CD4-positive, alpha-beta T cell treated with Interleukin-1 beta for 1 hour (primary cell): ENCODE results near the gene MEGF11.
"Not testable (repeated sequence)": the region's sequence is repeated elsewhere in the genome, so short reads cannot be mapped to it uniquely, and the experiment has no call there.

Experiments used
- DNase-seq, 2 donors: peaks; one replicate each; pipeline ENCODE4 v3.0.0-alpha.2; 2020 to 2022

MEGF11 gene

DNA sequence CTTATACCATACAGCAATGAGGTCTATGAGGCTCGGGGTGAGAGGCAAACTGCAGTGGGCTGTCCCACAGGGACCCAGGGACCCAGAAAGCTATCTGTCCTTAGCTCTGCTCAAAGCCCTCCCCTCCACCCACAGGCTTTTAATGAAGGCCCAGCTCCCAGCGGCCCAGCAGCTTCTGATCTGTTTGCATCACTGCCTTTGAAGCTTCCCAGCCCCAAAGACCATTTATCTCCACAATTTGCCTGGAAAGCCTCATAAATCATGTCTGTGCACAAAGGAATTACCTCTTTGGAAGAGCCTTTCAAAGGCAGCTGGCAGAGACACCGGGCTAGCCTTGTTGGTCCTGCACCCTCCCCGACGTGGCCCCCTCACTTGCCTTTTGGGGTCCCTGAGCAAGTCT lies 260.3 kb downstream of the MEGF11 start:
- DNase-seq, result no peak

DNA sequence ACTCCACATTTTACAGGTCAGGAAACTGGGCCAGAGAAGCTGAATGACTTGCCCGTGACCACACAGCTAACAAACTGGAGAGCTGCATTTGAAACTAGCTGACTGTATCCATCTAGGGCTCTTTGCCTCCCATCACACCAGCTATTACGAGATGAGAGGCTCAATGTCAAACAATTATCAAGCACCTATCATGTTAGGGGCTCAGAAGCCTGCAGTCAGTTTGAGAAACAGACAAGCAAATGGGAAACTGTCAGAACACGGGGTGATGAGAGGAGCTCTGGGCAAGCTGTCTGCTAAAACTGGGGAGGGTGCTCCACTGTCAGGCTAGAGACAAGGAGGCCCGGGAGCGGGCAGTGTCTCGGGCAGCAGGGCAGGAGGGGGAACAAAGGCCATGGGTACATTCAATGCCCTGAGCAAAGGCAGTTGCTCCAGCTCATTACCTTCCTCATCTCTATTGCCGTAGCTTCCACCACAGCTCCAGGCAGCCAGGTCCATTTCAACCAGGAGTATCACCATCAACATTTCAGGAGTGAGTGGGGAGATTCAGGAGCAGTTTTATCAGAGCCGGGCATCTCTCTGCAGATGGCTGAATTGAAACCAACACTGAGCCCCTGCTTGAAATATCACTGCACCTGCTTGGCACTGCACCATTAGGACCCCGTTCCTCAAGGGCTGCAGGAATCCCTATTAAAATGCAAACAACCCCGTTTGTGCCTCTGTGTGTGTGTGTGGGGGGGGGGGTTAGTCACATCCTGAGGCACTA lies 261.6 kb downstream of the MEGF11 start:
- no peak for DNase-seq

DNA sequence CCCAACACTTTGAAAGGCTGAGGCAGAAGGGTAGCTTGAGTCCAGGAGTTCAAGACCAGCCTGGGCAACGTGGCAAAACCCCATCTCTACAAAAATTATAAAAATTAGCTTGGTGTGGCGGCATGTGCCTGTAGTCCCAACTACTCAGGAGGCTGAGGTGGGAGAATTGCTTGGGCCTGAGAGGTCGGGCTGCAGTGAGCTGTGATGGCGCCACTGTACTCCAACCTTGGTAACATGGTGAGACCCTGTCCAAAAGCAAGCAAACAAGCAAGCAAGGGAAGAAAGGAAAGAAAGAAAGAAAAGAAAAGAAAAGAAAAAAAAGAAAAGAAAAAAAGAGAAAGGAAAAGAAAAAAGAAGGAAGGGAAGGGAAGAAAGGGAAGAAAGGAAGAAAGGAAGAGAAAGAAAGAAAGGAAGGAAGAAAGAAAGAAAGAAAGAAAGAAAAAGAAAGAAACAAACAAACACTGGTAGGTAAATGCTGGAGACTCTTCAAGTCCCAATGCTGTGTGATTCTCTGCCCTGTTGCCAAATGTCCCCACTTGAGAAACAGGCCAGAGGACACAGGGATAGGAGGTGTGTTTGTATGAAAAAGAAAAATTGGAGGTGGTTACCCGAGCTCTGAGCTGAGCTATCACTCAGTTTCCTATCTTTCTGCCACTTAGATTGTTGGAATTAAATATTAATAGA lies 263.1 kb downstream of the MEGF11 start:
- no peak for DNase-seq

DNA sequence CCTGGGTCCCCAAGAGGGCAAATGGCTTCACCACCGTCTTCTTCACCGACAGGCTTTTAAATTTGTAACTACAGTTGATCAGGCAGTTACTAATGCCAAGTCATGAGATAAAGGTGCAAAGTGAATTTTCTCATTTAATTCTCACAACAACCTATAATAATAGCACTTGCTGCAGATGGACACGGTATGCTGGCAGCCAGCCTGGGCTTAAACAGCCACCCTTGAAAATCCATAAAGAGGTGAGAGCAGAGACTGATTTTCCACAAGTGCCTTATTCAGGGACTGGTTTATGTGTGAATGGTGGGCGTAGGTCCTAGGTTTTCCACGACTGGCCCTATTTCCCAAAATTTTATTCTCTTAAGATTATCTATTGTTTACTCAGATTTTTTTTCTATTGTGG lies 266.4 kb downstream of the MEGF11 start:
- no peak for DNase-seq

DNA sequence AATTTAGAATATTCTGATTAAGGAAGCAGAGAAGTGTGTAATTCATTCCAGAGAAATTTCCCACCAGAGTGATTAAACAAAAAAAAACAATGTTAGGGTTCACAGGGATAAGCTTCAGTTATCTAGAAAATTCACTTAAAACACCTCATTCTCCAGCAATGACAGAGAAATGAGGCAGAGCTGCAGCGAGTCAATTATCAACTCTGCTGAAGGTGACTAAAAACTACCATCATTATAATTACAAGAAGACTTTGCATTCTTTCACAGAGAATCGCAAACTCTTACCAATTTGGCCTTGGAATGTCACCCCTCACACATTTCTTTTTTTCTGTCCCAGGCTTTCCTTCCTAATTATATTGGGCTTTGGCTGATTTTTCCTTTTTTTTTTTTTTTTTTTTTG lies 267.1 kb downstream of the MEGF11 start:
- no peak for DNase-seq

DNA sequence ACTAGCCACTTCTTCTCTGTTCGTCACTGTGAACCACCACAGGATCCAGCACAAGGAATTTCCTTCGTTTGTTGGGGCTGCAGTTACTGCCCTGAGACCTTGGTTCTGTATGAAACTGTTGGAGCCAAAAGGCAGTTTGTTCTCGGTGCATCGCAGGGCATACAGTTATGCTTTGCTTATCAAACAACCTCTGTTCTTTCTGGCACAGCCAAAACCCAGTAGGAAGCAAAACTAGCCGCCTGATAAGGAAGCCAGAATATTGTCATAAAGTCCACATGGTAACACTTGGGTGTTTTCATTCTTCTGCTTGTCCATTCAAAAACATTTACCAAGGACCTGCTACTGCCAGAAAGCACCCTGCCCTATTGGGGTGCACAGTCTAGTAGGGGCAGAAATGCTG lies 268.2 kb downstream of the MEGF11 start:
- DNase-seq, result no peak

DNA sequence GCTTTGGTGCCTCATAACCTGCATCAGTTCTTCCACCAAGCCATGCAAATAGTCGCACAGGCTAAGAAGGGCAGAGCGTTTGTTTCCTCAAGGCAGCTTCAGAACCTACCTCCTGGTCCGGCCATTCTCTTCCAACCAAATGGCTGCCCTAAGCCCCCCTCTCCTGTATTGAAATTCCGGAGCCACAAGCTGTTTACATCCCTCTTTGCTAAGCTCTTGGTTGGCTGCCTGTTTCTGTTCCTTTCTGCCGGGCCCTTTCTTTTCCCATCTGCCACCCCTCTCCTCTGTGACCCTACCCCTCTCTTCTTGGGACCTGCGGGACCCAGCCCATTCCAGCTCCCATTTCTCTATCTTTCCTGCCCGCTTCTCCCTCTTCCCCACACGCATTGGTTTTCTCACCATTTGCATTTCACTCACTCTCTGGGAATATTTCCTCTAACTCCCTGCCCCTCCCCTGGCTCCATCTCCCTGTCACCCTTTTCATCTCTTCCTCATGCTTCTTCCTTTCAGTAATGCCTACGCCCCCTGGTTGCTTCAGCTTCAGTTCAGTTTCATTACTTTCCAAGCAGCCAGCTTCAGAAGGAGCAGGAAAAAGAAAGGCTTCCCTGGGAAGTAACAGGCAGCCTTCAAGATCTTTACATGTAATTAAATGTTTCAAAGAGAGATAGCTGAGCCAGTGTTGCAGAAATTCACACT lies 270.8 kb downstream of the MEGF11 start:
- DNase-seq, result no peak

DNA sequence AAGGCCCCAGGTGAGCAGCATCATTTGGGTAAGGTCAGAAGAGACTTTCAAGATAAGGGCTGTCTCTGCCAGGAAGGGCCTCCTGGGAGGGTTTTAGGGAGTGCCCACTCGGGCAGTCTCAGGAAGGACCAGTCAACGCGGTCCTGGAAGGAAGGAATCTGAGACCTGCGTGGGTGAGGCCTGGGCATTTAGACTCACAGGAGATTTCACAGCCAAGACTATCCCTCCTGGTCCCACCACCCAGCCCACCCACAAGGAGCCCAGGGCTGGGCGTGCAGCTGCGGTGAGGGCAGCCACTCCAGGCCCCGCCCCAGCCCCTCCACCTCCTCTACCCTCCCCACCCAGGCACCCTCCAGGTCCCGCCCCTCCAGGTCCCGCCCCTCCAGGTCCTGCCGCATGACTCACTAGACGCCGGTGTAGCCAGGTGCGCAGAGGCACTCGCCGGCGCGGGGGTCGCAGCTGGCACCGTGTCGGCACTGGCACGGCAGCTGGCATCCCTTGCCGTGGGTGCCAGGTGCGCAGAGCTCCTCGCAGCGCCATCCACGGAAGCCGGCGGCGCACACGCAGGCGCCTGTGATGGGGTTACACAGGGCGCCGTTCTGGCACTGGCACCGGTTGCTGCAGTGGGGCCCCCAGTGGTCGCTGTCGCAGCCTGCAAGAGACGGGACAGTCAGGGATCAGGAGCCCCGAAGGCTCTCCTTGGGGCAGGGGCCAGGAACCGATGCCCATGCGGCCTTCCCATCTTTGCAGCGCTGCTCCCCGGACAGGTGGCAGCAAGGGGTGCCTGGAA lies 271.5 kb downstream of the MEGF11 start:
- DNase-seq, result peak; percentile 50 to 68

DNA sequence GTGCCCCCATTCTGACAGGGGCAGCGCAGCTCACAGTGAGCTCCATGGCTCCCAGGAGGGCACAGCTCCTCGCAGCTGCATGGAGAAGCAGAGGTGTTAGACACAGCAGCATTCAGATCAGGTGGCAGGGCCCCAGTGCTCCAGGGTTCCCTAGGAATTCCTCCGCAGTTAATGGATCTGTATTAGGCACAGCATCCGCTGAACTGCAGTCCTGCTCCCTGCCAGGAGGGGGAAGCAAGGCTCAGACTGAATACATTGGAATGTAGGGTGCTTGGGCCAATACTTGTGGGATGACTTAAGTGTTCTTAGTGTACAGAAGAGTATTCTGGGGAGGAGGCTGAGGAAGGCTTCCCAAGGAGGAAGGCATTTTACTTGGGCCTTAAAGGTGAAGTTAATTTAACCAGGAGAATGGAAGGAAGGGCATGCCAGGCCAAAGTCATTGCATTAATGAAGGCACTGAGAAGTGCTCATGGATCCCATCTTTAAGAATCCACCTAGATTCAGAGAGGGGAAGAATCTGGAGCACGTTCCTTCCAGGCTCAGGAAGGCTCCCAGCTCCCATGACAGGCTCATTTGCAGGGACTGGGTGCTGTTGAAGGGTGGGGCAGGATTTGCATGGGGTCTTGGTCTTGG lies 272.6 kb downstream of the MEGF11 start:
- DNase-seq, result peak in 1 of 2 donors; percentile 12

DNA sequence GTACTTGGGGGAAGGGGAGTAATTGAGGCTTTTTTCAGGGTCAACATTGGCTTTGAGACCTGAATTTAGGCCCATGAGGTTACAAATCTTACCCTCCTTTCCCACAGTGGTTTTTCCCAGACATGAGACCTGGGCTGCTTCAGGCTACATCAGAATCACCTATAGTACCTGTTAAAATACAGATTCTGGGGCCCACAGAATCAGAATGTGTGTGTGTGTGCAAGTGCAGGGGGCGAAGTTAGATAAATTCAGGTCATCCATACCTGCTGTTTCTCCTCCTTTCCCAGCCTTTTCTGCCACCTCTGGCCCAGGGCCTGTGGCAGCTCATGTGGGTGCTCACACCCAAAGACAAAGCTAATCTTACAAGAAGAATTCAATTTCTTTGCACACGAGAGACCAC lies 273.7 kb downstream of the MEGF11 start:
- no peak for DNase-seq

DNA sequence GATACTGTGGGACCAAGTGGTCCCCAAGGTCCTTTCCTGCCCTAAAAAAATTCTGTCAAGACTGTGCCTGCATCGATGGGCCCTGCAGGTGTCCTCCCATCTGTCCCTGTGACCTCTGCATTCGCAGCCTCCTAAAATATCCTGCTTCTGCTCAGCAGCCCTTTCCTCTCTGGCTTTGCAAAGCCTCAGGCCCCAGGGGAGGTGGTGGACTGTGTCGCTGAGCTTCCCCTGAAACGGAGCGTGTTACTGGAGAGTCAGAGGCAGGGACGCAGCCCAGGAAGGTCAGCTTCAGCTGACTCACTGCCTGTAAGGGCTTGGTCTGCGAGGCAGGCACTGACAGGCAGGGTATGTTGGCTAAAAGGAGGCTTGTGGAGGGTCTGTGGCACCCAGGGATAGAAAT lies 274.2 kb downstream of the MEGF11 start:
- DNase-seq, result no peak

DNA sequence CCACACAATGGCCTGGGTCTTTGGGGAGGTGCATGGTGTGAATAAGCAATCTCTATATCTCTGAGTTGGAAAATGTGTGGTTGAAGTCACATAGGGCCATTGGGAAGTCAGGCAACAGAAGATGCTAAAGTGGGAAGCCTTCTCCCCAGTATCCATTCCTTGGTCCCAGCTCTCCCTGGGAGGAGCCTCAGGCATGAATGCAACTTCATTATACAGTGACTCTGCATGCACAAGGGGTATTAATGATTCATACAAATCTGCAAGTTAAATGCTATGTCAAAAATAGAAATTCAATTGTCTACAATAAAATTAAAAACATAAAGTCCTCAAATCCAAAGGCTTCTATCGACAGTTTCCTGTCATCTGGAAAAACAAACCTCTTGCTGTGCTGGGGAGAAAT lies 275.4 kb downstream of the MEGF11 start:
- no peak for DNase-seq

DNA sequence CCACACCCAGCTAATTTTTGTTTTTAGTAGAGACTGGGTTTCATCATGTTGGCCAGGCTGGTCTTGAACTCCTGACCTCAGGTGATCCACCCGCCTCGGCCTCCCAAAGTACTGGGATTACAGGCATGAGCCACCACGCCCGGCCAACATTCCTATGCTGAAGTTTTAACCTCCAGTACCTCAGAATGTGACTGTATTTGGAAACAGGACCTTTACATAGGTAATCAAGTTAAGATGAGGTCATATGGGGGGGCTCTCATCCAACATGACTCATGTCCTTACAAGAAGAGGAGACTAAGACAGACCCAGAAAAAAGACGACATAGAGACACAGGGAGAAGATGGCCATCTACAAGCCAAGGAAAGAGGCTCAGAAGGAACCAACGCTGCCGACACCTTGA lies 277.4 kb downstream of the MEGF11 start:
- not testable (repeated sequence) for DNase-seq

DNA sequence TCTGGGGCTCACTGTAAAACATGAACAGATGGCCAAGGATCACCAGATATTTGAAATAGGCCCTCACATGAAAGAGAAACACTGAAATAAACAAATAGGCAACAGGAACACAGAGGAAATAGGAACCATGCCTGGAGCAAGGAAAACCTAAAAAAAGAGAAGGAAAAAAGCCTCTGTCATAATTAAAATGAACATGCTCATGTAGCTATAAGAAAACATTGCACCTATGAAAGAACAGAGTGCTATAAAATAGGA lies 281.9 kb downstream of the MEGF11 start:
- no peak for DNase-seq

DNA sequence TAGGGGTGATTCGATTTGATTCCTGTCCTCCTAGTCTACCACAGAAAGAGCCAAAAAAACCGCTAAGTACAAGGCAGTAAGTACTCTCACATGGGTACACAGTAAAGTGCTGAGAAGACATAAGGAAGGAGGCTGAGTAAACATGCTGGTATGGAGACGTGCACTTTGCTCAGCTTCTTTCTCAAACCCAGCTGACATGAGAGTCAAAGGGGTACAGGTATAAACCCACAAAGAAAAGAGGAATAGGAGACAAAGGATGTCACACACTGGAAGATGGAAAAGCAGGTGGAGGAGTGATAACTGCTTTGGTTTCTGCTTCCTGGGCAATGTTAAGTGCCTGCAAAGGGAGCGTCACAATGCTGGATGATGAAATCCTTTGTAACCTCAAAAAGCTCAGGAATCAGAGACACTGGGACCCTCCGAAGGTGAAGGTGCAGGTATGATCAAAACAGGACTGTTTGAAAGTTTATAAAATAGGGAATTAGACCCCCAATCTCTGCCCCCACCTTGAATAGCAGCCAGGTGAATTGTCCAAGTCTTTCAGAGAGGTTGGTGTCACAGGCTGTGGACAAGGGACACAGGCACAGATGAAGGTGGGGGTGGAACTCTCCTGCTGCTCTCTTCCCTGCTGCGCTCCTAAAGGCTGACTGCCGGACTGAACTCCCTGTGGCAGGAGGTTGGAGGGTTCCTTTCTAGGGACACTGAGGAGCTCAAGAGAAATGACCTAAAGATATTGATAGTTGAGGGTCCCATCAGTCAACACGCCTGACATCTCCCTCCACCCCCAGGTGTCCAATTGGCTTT lies 282.4 kb downstream of the MEGF11 start:
- DNase-seq, result no peak

DNA sequence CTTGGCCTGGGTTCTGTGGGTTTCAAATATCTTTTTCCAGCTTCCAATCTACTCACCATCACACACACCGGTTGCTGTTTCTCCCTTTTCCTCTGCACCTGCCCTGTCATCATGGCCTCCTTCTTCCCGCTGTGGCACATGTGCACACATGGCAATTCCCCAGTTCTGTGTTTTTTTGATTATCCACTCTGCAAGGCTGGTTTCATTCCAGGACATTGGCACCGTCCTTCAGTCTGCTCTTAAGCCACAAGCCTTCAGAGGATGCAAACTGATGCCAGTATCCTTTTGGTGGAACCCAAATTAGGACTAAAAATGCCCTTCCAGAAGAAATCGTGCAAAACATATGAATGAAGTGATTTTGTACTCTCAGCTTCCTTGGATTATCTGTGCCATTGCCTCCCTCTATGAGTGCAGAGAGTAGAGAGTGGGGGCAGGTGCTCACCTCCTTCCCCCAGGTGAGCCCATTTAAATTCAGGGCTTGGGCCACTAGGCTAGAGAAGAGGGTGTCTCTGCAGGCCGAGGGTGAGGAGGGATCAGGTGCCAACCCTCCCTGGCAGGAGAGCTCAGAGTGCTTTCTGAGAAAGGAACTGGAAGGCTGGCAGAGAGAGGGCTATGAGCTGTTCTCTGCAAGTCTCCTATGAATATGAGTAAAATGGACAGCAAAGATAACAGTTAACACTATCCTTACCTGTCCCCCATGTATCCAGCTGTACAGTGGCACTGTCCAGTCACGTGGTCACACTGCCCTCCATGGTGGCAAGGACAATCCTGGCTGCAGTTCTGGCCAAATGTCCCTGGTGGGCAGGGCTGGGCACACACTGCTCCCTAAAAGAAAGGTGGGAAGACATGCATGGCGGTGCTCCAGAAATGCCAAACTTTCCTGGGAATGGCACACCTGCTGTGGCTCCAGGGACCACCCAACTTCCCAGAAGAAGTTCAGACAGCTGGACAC lies 283.4 kb downstream of the MEGF11 start:
- no peak for DNase-seq

DNA sequence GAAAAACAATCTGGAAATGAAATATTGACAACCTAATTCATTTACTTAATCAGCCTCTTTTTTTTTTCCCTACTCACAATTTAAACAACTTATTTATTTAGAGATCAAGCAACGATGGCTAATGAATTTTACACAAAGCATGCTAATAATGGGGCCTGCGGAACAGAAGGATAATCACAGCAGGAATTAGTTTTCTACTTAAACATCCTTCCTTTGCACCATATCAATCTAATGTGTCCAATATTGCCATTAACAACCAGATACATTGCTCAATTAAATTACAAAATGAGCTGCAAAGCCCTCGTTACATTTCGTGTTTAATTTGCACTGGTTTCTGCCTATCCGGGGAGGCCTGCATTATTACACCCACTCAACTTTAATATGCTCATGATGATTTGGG lies 285.0 kb downstream of the MEGF11 start:
- DNase-seq, result no peak

DNA sequence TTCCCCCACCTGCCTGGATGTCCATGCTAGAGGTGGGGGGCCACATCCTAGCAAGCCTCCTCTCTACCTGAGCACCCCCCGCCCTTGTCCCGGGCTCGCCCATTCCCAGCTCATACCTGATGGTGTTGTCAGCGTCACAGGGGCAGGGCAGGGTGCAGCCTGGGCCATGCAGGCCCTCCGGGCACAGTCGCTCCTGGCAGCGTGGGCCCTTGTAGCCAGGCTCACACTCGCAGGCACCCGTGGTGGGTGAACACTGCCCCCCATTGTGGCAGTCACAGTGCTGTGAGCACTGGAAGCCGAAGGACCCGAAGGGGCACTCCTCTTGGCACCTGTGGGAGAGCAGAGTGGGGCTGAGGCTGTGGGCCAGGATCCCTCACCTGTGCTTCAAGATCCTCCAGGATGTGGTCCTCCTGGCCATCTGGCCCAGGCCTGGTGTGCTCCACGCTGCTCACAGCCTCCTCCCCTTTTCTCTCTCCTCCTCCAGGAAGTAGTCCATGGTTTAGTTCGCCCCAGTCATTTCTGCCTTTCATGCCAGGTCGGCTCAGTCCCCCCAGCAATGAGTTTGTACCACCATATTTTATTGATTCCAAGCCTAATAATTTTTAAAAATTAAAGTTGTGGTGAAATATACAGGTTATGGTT lies 288.6 kb downstream of the MEGF11 start:
- DNase-seq, result no peak

DNA sequence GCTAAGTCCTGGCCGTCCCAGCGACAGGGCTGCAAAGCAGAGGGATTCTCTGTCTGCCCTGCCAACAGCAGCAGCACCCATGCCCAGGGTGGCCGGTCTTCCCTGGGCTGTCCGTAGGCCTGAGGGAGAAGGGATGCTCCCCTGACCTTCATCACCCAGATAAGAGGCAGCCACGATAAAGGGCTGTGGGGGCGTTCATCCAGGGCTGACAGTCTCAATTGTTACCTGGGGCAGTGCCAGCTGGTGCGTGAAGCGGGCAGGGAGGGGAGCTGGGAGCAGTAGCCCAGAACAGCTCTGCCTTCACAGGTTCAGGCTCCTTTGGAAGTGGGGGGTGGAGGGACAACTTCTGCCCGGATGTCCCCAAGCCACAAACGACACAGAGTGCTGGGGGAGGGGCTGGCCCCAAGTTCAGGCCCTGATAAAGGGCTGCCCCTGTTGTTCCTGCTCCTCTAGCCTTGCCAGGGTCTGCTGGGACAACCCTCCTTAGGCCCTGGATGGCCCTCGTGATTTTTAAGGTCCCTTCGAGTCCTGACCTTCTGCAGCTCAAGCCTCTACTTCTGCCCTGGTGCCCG lies 289.6 kb downstream of the MEGF11 start:
- DNase-seq, result no peak

DNA sequence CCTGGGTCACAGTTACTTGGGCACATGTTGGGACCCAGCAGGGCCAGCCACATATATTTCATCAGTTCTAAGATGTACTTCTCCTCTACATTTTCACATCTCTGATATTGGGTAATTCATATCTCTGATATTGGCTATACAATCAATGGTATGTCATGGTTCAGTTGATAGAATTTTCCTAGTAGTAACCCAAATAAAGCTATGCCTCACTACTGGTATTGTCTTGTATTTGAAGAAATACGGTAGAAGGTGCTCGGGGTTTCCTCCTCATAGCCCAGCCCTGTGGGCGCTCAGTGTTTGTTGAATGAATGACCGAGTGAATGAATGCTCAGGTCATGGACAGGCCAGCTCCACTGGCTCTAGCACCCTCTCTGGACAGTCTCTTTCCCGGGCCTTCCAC lies 290.2 kb downstream of the MEGF11 start:
- DNase-seq, result no peak
